Activated CD4-positive, alpha-beta T cell treated with anti-CD3 and anti-CD28 coated beads, Interleukin-2, amount 10 ng/mL, durations not matched to agents 24 days and 14 days (primary cell): ENCODE measurements around the gene TAF11L7. TPM values are rescaled to one million over a fixed set of nuclear protein-coding genes. Genes with fewer than 3 reads are reported as not detected.
"Not testable (repeated sequence)": the region's sequence is repeated elsewhere in the genome, so short reads cannot be mapped to it uniquely, and the experiment has no call there.

Experiments used
- DNase-seq: peaks from one replicate; pipeline ENCODE4 v3.0.0; 2022
- H3K27ac Mint-ChIP-seq: one replicate; pipeline ENCODE4 v1.8.0; 2022; ENCODE audit warnings: mild to moderate bottlenecking, mixed read lengths
- H3K27me3 Mint-ChIP-seq: one replicate; pipeline ENCODE4 v1.8.0; 2022; ENCODE audit warnings: mixed read lengths
- H3K36me3 Mint-ChIP-seq: one replicate; pipeline ENCODE4 v1.8.0; 2022; ENCODE audit warnings: low read depth, mild to moderate bottlenecking, mixed read lengths
- H3K4me1 Mint-ChIP-seq: one replicate; pipeline ENCODE4 v1.8.0; 2021; ENCODE audit warnings: mixed read lengths
- H3K4me3 Mint-ChIP-seq: one replicate; pipeline ENCODE4 v1.8.0; 2022; ENCODE audit warnings: mild to moderate bottlenecking, moderate library complexity, mixed read lengths
- H3K9me3 Mint-ChIP-seq: one replicate; pipeline ENCODE4 v1.8.0; 2021; ENCODE audit warnings: mixed read lengths
- intact Hi-C: fragments of 100-400 bp; cut with micrococcal nuclease; formaldehyde crosslinking; loops from one replicate; pipeline ENCODE4 v1.15.1; 2023
- total RNA-seq: library from RNA; stranded (reverse); gene quantifications from 2 replicates; pipeline ENCODE4 v1.2.3, GENCODE V29; 2022

Gene TAF11L7
- not detected in 2 replicates for total RNA-seq

DNA sequence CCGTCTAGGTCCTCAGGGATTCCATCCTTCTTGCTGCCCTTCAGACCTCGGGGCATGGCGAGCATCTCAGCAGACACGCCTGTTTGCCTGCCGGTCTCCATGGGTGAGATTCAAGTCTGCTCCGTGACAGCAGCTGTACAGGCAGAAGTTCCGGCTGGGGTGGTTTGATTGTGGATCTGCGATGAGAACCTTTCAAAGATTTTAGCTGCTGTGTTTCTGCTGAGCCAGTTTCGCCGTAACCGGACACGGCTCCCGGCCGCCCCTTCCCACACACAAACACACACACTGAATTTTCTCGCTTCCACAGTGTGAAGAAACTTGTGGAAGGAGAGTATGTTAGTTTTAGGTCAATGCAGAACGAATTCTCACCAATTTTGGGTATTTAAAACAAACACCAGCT, at the start of gene TAF11L7:
TAF11L7 (minus strand) TSS at position 101 of the 400 bp plus-strand sequence.
- H3K36me3 Mint-ChIP-seq, DNase-seq, H3K27me3 Mint-ChIP-seq, intact Hi-C loops, H3K4me3 Mint-ChIP-seq, H3K9me3 Mint-ChIP-seq, H3K4me1 Mint-ChIP-seq, H3K27ac Mint-ChIP-seq: not testable (repeated sequence)

DNA sequence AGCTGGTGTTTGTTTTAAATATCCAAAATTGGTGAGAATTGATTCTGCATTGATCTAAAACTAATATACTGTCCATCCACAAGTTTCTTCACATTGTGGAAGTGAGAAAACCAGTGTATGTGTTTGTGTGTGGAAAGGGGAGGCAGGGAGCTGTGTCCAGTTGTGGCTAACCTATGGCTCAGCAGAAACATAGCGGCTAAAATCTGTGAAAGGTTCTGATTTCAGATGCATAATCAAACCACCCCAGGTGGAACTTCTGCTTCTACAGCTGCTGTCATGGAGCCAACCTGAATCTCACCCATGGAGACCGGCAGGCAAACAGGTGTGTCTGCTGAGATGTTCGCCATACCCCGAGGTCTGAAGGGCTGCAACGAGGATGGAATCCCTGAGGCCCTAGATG, 48.6 kb upstream of the TAF11L7 start, which contains the start of gene TAF11L14:
TAF11L14 (plus strand) TSS at position 301 of the 400 bp plus-strand sequence.
- no peaks in the 10 kb centered on the region for H3K36me3 Mint-ChIP-seq
- intact Hi-C loops = no loop called here
- no peaks in the 10 kb centered on the region for H3K27me3 Mint-ChIP-seq
- peaks cover 12% of the 10 kb centered on the region for H3K9me3 Mint-ChIP-seq
- DNase-seq = no peak
- H3K4me1 Mint-ChIP-seq = no peaks in the 10 kb centered on the region
- H3K4me3 Mint-ChIP-seq = no peak within 1 kb of the TSS
- no peak within 1 kb of the TSS for H3K27ac Mint-ChIP-seq

DNA sequence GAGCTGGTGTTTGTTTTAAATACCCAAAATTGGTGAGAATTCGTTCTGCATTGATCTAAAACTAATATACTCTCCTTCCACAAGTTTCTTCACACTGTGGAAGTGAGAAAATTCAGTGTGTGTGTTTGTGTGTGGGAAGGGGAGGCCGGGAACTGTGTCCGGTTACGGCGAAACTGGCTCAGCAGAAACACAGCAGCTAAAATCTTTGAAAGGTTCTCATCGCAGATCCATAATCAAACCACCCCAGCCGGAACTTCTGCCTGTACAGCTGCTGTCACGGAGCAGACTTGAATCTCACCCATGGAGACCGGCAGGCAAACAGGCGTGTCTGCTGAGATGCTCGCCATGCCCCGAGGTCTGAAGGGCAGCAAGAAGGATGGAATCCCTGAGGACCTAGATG, 46.2 kb upstream of the TAF11L7 start, which contains the start of gene TAF11L13:
TAF11L13 (plus strand) TSS at position 301 of the 400 bp plus-strand sequence.
- H3K27me3 Mint-ChIP-seq, H3K4me3 Mint-ChIP-seq, H3K4me1 Mint-ChIP-seq, H3K27ac Mint-ChIP-seq, H3K36me3 Mint-ChIP-seq, intact Hi-C loops, DNase-seq, H3K9me3 Mint-ChIP-seq: not testable (repeated sequence)

DNA sequence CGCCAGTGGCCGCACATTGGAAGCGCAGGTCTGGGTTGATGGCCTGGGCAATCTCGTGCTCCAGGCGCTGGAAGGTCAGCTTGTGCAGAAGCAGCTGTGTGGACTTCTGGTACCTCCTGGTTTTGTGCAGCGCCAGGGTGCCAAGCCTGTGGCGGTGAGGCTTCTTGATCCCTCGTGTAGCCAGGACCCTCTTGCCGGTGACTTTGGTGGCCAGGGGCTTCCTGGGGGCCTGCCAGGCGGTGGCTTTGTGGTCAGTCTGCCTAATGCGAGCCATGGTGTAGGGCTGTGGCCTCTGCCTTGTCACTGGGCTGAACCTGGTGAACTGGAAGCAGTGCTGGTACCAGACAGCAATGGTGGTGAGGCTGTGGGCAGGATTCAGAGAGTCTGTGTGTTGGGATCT, 40.1 kb upstream of the TAF11L7 start:
- intact Hi-C loops = no loop called here
- H3K9me3 Mint-ChIP-seq = peaks cover 6% of the 10 kb centered on the region
- H3K4me1 Mint-ChIP-seq = no peaks in the 10 kb centered on the region
- no peak overlapping the region for H3K27ac Mint-ChIP-seq
- H3K27me3 Mint-ChIP-seq = no peaks in the 10 kb centered on the region
- no peaks in the 10 kb centered on the region for H3K36me3 Mint-ChIP-seq
- DNase-seq = no peak
- H3K4me3 Mint-ChIP-seq = no peak overlapping the region

DNA sequence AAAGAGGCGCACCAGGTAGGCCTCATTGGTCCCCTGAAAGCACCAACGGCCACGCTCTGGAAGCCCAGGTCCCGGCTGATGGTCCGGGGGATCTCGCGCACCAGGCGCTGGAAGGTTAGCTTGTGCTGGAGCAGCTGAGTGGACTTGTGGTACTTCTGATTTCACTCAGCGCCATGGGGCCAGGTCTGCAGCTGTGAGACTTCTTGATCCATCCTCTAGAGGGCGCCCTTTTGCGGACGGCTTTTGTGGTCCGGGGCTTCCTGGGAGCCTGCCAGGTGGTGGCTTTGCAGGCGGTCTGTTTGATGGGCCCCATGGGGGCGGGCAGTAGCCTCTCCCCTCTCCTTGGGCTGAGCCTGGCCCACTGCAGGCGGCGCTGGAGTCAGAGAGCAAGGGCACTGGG, 35.1 kb upstream of the TAF11L7 start:
- no peaks in the 10 kb centered on the region for H3K27me3 Mint-ChIP-seq
- no peak for DNase-seq
- H3K9me3 Mint-ChIP-seq = peaks cover 9% of the 10 kb centered on the region
- intact Hi-C loops = no loop called here
- H3K27ac Mint-ChIP-seq = no peak overlapping the region
- H3K4me3 Mint-ChIP-seq = no peak overlapping the region
- no peaks in the 10 kb centered on the region for H3K4me1 Mint-ChIP-seq
- no peaks in the 10 kb centered on the region for H3K36me3 Mint-ChIP-seq

DNA sequence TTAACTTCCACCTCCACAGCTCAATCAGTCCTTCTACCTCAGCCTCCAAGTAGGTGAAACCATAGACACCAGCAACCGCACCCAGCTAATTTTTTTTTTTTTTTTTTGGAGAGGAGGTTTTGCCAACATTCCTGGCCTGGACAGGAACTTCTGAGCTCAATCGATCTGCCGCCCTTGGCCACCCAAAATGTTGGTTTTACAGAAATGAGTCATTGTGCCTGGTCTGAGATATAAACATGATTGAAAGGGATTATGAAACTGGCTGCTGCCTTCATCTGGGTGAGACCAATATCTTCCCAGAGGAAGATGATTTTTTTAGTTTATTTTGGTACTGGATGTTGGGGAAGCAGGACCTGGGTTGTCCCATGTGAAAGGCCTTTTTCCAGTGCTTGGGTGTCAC, 33.8 kb upstream of the TAF11L7 start:
- Mint-ChIP-seq H3K27ac (no peak overlapping the region), H3K4me3 (no peak overlapping the region), H3K4me1 (no peaks in the 10 kb centered on the region), H3K27me3 (no peaks in the 10 kb centered on the region), H3K9me3 (peaks cover 9% of the 10 kb centered on the region), H3K36me3 (no peaks in the 10 kb centered on the region)
- intact Hi-C loops = no loop called here
- no peak for DNase-seq

DNA sequence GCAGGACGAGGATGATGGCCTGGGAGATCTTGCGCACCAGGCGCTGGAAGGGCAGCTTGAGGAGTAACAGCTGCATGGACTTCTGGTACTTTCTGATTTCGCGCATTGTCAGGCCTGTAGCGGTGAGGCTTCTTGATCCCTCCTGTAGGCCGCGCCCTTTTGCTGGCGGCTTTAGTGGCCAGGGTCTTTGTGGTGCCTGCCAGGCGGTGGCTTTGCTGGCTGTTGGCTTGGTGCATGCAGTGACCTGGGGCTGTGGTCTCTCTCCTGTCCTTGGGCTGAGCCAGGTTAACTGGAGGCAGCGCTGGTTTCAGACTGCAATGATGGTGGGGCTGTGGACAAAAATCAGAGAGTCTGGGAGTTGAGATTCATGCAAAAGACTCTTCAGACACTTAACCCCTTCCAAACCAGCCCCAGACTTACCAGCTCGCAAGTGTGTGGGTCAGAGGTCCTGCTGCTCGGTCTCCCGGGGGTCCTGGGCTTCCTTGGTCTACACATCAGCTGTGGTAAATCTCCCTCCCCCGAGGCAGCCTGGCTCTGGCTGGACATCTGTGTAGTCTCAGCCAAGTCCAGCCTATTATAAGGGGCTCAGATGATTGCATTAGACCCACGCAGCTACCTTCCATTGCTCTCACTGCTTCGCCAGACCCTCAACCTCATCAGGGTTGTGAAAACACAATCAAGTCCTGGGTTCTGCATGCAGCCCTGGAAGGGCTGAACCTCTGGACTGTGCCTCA, 29.5 kb upstream of the TAF11L7 start:
- Mint-ChIP-seq H3K4me1 (no peaks in the 10 kb centered on the region), H3K27me3 (no peaks in the 10 kb centered on the region), H3K27ac (no peak overlapping the region), H3K4me3 (no peak overlapping the region), H3K9me3 (no peaks in the 10 kb centered on the region), H3K36me3 (no peaks in the 10 kb centered on the region)
- intact Hi-C loops = no loop called here
- DNase-seq = no peak

DNA sequence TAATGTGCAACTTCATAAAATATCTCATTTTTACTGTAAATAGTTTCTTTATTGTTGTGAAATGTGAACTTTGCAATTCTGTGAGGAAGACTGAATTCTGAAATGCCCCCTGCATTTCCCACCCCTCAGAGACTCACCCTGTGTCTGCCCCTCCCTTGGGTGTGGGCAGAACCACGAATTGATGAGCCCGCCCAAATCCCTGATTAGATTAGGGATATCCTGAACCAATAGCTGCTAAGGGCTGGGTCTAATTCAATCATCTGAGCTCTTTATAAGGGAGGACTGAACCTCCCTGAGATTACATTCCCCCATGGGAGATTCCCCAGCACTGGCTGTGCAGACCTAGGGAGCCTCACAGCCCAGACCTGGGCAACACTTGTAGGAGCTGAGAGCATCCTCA, 24.5 kb upstream of the TAF11L7 start, which contains the start of gene TAF11L12:
TAF11L12 (plus strand) TSS at position 301 of the 400 bp plus-strand sequence.
- DNase-seq, H3K27me3 Mint-ChIP-seq, H3K36me3 Mint-ChIP-seq, H3K9me3 Mint-ChIP-seq, H3K27ac Mint-ChIP-seq, H3K4me1 Mint-ChIP-seq, intact Hi-C loops, H3K4me3 Mint-ChIP-seq: not testable (repeated sequence)

DNA sequence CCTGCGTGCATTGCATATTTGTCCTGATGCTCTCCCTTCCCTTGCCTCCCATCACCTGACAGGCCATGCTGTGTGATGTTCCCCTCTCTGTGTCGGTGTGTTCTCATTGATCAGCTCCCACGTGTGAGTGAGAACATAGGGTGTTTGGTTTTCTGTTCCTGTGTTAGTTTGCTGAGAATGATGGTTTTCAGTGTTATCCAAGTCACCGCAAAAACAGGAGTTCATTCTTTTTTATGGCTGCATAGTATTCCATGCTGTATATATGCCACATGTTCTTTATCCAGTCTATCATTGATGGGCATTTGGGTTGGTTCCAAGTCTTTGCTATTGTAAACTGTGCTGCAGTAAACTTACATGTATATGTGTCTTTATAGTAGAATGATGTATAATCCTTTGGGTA, 21.9 kb upstream of the TAF11L7 start:
- H3K27ac Mint-ChIP-seq, H3K4me3 Mint-ChIP-seq, H3K36me3 Mint-ChIP-seq, H3K4me1 Mint-ChIP-seq, DNase-seq, intact Hi-C loops, H3K27me3 Mint-ChIP-seq: not testable (repeated sequence)
- peaks cover 12% of the 10 kb centered on the region for H3K9me3 Mint-ChIP-seq

DNA sequence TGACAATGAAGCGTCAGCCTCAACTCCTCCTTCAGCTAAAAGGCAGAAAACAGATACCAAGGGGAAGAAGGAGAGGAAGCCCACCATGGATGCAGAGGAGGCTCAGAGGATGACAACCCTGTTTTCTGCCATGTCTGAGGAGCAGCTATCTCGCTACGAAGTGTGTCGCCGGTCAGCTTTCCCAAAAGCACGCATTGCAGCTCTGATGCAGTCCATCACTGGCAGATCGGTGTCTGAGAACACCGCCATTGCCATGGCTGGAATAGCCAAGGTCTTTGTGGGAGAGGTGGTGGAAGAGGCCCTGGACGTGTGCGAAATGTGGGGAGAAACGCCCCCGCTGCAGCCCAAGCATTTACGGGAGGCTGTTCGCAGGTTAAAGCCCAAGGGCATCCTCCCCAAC, 19.4 kb upstream of the TAF11L7 start:
- no peaks in the 10 kb centered on the region for H3K27me3 Mint-ChIP-seq
- intact Hi-C loops = no loop called here
- H3K9me3 Mint-ChIP-seq = peaks cover 15% of the 10 kb centered on the region
- peak; percentile 23 for DNase-seq
- no peaks in the 10 kb centered on the region for H3K4me1 Mint-ChIP-seq
- no peaks in the 10 kb centered on the region for H3K36me3 Mint-ChIP-seq
- no peak overlapping the region for H3K27ac Mint-ChIP-seq
- no peak overlapping the region for H3K4me3 Mint-ChIP-seq

DNA sequence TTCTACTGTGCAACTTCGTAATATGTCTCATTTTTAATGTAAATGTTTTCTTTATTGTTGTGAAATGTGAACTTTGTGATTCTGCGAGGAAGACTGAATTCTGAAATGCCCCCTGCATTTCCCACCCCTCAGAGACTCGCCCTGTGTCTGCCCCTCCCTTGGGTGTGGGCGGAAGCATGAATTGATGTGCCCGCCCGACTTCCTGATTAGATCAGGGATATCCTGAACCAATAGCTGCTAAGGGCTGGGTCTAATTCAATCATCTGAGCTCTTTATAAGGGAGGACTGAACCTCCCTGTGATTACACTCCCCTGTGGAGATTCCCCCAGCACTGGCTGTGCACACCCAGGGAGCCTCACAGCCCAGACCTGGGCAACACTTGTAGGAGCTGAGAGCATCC, 18.3 kb upstream of the TAF11L7 start, which contains the start of gene TAF11L11:
TAF11L11 (plus strand) TSS at position 304 of the 400 bp plus-strand sequence.
- H3K9me3 Mint-ChIP-seq = peaks cover 15% of the 10 kb centered on the region
- H3K27ac Mint-ChIP-seq, H3K4me1 Mint-ChIP-seq, H3K4me3 Mint-ChIP-seq, H3K36me3 Mint-ChIP-seq, H3K27me3 Mint-ChIP-seq, intact Hi-C loops: not testable (repeated sequence)
- DNase-seq = peak; percentile 21

DNA sequence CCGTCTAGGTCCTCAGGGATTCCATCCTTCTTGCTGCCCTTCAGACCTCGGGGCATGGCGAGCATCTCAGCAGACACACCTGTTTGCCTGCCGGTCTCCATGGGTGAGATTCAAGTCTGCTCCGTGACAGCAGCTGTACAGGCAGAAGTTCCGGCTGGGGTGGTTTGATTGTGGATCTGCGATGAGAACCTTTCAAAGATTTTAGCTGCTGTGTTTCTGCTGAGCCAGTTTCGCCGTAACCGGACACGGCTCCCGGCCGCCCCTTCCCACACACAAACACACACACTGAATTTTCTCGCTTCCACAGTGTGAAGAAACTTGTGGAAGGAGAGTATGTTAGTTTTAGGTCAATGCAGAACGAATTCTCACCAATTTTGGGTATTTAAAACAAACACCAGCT, 12.2 kb upstream of the TAF11L7 start, which contains the start of gene TAF11L10:
TAF11L10 (minus strand) TSS at position 101 of the 400 bp plus-strand sequence.
- H3K27ac Mint-ChIP-seq, H3K27me3 Mint-ChIP-seq, intact Hi-C loops, H3K9me3 Mint-ChIP-seq, H3K36me3 Mint-ChIP-seq, H3K4me3 Mint-ChIP-seq, DNase-seq, H3K4me1 Mint-ChIP-seq: not testable (repeated sequence)

DNA sequence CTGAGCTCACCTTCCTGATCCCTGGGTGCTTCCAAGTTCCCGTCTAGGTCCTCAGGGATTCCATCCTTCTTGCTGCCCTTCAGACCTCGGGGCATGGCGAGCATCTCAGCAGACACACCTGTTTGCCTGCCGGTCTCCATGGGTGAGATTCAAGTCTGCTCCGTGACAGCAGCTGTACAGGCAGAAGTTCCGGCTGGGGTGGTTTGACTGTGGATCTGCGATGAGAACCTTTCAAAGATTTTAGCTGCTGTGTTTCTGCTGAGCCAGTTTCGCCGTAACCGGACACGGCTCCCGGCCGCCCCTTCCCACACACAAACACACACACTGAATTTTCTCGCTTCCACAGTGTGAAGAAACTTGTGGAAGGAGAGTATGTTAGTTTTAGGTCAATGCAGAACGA, 8.7 kb upstream of the TAF11L7 start, which contains the start of gene TAF11L9:
TAF11L9 (minus strand) TSS at position 140 of the 400 bp plus-strand sequence.
- H3K27me3 Mint-ChIP-seq, intact Hi-C loops, H3K36me3 Mint-ChIP-seq, H3K4me1 Mint-ChIP-seq, H3K27ac Mint-ChIP-seq, H3K4me3 Mint-ChIP-seq, H3K9me3 Mint-ChIP-seq: not testable (repeated sequence)
- DNase-seq = peak; percentile 28

DNA sequence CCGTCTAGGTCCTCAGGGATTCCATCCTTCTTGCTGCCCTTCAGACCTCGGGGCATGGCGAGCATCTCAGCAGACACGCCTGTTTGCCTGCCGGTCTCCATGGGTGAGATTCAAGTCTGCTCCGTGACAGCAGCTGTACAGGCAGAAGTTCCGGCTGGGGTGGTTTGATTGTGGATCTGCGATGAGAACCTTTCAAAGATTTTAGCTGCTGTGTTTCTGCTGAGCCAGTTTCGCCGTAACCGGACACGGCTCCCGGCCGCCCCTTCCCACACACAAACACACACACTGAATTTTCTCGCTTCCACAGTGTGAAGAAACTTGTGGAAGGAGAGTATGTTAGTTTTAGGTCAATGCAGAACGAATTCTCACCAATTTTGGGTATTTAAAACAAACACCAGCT, 5.3 kb upstream of the TAF11L7 start, which contains the start of gene TAF11L8:
TAF11L8 (minus strand) TSS at position 101 of the 400 bp plus-strand sequence.
- H3K27me3 Mint-ChIP-seq, H3K9me3 Mint-ChIP-seq, H3K27ac Mint-ChIP-seq, intact Hi-C loops, DNase-seq, H3K36me3 Mint-ChIP-seq, H3K4me1 Mint-ChIP-seq, H3K4me3 Mint-ChIP-seq: not testable (repeated sequence)
